ENCODE data around the gene CACNA2D4.

Gene CACNA2D4

DNA sequence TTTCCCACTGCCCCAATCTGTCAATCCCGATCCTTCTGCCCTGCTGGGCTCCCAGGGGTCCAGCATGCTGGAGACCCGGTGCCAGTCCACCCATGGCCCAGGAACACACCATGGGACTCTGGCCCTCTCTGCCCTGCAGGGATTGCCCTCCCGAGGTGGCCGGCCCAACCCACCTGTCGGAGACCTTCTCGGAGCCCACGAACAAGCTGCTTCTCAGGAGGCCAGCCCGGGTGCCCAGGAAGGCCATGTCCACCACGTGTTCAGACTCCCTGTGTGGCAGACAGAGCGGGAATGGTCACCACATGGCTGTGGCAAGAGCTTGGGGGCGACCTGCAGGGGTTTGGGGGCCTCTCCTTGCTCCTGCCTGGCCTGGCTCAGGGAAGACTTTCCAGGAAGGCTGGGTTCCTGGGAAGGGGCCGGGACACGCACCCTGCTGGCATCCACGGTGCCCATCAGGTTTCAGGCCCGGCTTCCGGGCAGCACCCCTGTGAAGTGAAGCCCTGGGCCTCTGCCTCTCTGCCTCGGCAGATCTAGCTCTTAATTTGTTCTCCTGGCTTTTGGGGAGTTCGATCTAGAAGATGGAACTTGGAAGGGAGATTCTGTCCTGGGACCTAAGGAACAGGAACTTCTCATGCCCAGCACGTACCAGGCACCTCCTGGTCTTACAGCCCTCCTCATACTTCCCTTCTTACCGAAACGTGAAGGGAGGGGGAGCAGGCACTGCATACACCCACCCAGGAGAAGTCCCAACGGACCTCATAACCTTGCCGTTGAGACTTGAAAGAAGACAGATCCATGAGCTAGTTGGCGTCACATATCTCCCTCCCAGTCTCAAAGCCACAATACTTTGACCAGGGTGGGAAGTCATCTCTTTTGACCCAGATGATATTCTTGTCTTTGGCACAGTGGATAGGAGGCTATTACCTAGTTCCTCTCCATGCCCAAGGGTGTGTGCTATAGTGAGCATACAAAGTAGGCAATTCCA, 71.7 kb downstream of the CACNA2D4 start:
- H3K27me3 ChIP-seq (ENCODE audit: control insufficient read depth in 2 of 2, insufficient read depth in 2 of 2, low read length in 2 of 2): peaks cover 2 to 7% of the 10 kb centered on the region in 2 donors

DNA sequence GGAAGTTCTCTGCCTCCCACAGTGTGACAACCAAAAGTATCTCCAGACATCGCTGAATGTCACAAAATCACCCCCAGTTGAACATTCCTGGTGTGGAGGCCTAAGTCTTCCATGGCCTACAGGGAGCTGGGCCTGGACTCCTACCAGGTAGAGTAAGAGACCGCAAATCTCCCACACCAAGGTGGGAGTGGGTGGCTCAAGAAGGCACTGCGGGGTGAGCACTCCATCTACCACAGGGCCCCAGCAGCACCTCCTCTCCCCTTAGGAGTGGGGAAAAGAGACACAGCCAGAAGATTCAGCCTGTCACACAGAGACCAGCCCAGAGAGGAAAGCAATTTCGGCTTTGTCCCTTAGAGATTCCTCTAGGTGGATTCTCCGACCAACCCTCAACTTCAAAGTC, 72.6 kb downstream of the CACNA2D4 start:
- H3K27ac ChIP-seq (ENCODE audit: low read depth in 2 of 2, low read length in 2 of 2): no peak overlapping the region
- H3K27me3 ChIP-seq (ENCODE audit: control insufficient read depth in 2 of 2, insufficient read depth in 2 of 2, low read length in 2 of 2): peaks cover 2 to 7% of the 10 kb centered on the region in 2 donors
- no peaks in the 10 kb centered on the region for H3K36me3 ChIP-seq (ENCODE audit: control insufficient read depth in 2 of 2, insufficient read depth in 2 of 2, low read length in 2 of 2)
- no peaks in the 10 kb centered on the region for H3K9me3 ChIP-seq (ENCODE audit: control insufficient read depth in 2 of 2, low read length in 2 of 2)
- no peak overlapping the region for H3K9ac ChIP-seq (ENCODE audit: low read depth in 1 of 2, low read length in 2 of 2)
- H3K4me3 ChIP-seq (ENCODE audit: low read length in 2 of 2): no peak overlapping the region
- H3K4me1 ChIP-seq (ENCODE audit: control insufficient read depth in 2 of 2, insufficient read depth in 2 of 2, low read length in 2 of 2): no peaks in the 10 kb centered on the region

More for the DNA sequence above, 71.7 kb downstream of the CACNA2D4 start:
- Histone ChIP-seq H3K4me1 (ENCODE audit: control insufficient read depth in 2 of 2, insufficient read depth in 2 of 2, low read length in 2 of 2) (no peaks in the 10 kb centered on the region), H3K9ac (ENCODE audit: low read depth in 1 of 2, low read length in 2 of 2) (no peak overlapping the region), H3K9me3 (ENCODE audit: control insufficient read depth in 2 of 2, low read length in 2 of 2) (no peaks in the 10 kb centered on the region), H3K27ac (ENCODE audit: low read depth in 2 of 2, low read length in 2 of 2) (no peak overlapping the region), H3K4me3 (ENCODE audit: low read length in 2 of 2) (no peak overlapping the region), H3K36me3 (ENCODE audit: control insufficient read depth in 2 of 2, insufficient read depth in 2 of 2, low read length in 2 of 2) (no peaks in the 10 kb centered on the region)

DNA sequence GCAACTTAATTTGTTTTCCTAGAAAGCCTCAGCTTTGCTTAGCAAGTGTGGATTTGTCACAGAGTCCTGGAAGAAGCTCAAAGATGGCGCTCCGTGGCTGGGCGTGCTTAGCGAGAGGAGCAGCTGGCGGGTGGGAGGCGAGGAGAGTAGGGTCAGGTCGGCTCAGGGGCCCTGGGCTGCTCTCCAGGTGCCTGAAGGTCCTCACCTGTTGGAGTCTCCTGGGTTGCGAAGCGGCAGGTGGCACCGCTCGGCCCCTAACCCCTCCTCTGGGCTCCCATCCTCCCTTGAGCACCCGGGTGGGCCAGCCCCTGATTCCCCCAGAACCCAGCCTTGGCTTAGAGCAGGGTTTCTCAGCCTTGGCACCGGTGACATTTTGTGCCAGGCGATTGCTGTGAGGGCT, 73.0 kb downstream of the CACNA2D4 start:
- H3K4me1 ChIP-seq (ENCODE audit: control insufficient read depth in 2 of 2, insufficient read depth in 2 of 2, low read length in 2 of 2): no peaks in the 10 kb centered on the region
- no peaks in the 10 kb centered on the region for H3K36me3 ChIP-seq (ENCODE audit: control insufficient read depth in 2 of 2, insufficient read depth in 2 of 2, low read length in 2 of 2)
- H3K27me3 ChIP-seq (ENCODE audit: control insufficient read depth in 2 of 2, insufficient read depth in 2 of 2, low read length in 2 of 2): peaks cover 2 to 7% of the 10 kb centered on the region in 2 donors
- no peaks in the 10 kb centered on the region for H3K9me3 ChIP-seq (ENCODE audit: control insufficient read depth in 2 of 2, low read length in 2 of 2)
- H3K9ac ChIP-seq (ENCODE audit: low read depth in 1 of 2, low read length in 2 of 2): no peak overlapping the region
- no peak overlapping the region for H3K27ac ChIP-seq (ENCODE audit: low read depth in 2 of 2, low read length in 2 of 2)
- H3K4me3 ChIP-seq (ENCODE audit: low read length in 2 of 2): no peak overlapping the region

DNA sequence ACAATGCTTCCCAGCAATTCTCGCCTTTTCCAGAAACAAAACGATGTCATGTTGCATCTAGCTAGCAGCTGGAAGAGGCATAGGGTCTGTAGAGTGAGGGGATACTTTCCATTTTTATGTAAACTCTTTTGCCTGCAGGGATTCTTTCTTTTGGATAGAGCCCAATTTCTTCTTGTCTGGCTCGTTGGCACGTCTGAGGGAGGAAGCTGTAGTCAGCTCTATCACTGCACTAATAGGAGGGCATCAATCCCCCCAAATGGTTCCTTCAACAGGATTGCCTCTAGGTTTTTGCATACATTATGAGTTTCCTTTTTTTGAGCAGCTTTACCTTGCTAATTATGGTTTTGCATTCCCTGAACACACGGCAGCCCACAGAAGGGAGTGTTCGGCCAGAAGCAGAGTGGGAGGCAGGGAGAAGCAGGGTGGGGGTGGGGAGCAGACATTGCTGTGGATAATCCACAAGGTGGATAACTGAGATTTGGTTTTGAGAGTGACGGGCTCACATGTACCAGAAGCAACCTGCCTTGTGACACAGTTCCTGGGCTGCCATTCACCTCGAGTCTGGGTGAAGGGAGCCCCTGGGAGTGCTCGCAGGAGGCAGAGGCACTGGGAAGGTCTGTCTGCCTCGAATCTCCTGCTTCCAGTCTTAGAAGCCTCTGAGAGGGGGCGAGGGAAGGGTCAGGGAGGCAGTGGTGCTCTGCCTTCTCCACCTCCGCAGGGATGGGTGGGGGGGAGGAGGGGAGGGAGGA, 73.6 kb downstream of the CACNA2D4 start:
- Histone ChIP-seq H3K4me1 (ENCODE audit: control insufficient read depth in 2 of 2, insufficient read depth in 2 of 2, low read length in 2 of 2) (no peaks in the 10 kb centered on the region), H3K36me3 (ENCODE audit: control insufficient read depth in 2 of 2, insufficient read depth in 2 of 2, low read length in 2 of 2) (no peaks in the 10 kb centered on the region), H3K9me3 (ENCODE audit: control insufficient read depth in 2 of 2, low read length in 2 of 2) (no peaks in the 10 kb centered on the region), H3K9ac (ENCODE audit: low read depth in 1 of 2, low read length in 2 of 2) (no peak overlapping the region), H3K4me3 (ENCODE audit: low read length in 2 of 2) (no peak overlapping the region), H3K27me3 (ENCODE audit: control insufficient read depth in 2 of 2, insufficient read depth in 2 of 2, low read length in 2 of 2) (peaks cover 2 to 7% of the 10 kb centered on the region in 2 donors), H3K27ac (ENCODE audit: low read depth in 2 of 2, low read length in 2 of 2) (no peak overlapping the region)

DNA sequence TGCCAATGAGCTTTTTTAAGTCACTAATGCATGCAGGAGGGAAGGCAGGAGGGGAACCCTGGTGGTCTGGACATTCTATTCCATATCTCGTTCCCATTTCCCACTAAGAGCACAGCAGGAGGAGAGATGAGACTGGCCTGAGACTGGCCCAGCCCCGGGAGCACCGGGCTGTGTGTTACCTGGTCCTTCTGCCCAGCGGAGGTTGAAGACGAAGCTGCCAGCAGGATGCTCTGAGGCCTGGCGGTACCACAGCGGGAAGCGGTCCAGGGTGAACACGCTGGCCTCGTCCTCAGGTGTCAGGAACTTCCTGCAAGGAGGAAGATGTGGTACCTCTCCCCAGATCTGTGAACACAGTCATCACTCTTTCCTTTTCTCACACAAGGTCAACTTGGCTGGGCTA, 74.2 kb downstream of the CACNA2D4 start:
- peaks cover 2 to 7% of the 10 kb centered on the region in 2 donors for H3K27me3 ChIP-seq (ENCODE audit: control insufficient read depth in 2 of 2, insufficient read depth in 2 of 2, low read length in 2 of 2)
- H3K27ac ChIP-seq (ENCODE audit: low read depth in 2 of 2, low read length in 2 of 2): no peak overlapping the region
- H3K36me3 ChIP-seq (ENCODE audit: control insufficient read depth in 2 of 2, insufficient read depth in 2 of 2, low read length in 2 of 2): no peaks in the 10 kb centered on the region
- no peaks in the 10 kb centered on the region for H3K9me3 ChIP-seq (ENCODE audit: control insufficient read depth in 2 of 2, low read length in 2 of 2)
- H3K4me1 ChIP-seq (ENCODE audit: control insufficient read depth in 2 of 2, insufficient read depth in 2 of 2, low read length in 2 of 2): no peaks in the 10 kb centered on the region
- H3K4me3 ChIP-seq (ENCODE audit: low read length in 2 of 2): no peak overlapping the region
- H3K9ac ChIP-seq (ENCODE audit: low read depth in 1 of 2, low read length in 2 of 2): no peak overlapping the region

DNA sequence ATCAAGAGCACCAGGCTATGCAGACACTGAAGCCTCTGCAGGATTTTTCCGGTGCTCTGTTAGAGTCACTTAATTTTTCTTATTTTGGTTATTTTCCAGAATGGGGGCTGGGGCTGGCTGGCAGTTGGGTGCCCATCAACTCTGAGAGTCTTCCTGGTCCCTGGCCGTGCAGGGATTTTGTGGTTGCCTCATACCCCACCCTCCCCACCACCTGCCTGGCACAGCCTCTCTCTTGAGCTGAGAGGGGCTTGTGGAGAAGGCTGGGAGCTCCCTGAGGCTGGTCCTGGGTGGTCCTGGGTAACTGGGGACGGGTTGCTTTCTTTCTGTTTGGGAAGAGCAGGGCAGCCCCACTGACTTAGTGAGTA, 74.8 kb downstream of the CACNA2D4 start:
- no peak overlapping the region for H3K27ac ChIP-seq (ENCODE audit: low read depth in 2 of 2, low read length in 2 of 2)
- no peaks in the 10 kb centered on the region for H3K36me3 ChIP-seq (ENCODE audit: control insufficient read depth in 2 of 2, insufficient read depth in 2 of 2, low read length in 2 of 2)
- H3K4me1 ChIP-seq (ENCODE audit: control insufficient read depth in 2 of 2, insufficient read depth in 2 of 2, low read length in 2 of 2): no peaks in the 10 kb centered on the region
- no peak overlapping the region for H3K4me3 ChIP-seq (ENCODE audit: low read length in 2 of 2)
- peaks cover 2 to 7% of the 10 kb centered on the region in 2 donors for H3K27me3 ChIP-seq (ENCODE audit: control insufficient read depth in 2 of 2, insufficient read depth in 2 of 2, low read length in 2 of 2)
- no peak overlapping the region for H3K9ac ChIP-seq (ENCODE audit: low read depth in 1 of 2, low read length in 2 of 2)
- H3K9me3 ChIP-seq (ENCODE audit: control insufficient read depth in 2 of 2, low read length in 2 of 2): no peaks in the 10 kb centered on the region

DNA sequence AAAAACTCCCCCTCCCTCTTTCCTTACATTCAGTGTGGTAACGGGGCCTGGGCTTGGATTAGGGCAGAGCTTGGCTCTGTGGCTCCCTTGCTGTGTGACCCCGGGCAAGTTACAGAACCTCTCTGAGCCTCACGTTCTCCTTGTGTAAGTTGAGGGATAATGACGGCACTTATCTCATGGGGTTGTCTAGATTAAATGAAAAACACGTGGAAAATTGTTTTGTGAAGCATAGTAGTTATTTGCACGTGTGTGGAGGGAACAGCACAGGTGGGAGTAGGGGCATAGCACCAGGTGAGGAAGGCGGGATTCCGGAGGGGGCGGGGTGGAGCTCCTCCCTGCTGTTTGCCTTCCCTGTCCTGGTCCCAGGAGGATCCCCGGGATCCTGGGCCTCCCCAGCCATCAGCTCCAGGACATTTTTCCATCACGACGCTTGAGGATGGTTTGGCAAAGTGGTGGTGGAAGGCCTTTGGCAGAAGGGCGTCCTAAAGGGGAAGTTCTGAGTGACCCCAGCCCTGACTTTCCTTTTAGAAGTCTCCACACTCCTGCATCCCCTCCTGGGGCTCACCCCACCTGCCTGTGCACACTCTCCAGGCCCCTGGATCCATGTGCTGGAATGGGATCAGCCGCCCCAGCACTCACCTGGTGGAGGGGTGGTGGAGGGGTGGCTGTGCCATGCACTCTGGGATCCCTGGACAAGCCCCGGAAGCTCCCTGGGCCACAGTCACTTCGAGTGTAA, 75.4 kb downstream of the CACNA2D4 start:
- Histone ChIP-seq H3K9ac (ENCODE audit: low read depth in 1 of 2, low read length in 2 of 2) (no peak overlapping the region), H3K27ac (ENCODE audit: low read depth in 2 of 2, low read length in 2 of 2) (no peak overlapping the region), H3K9me3 (ENCODE audit: control insufficient read depth in 2 of 2, low read length in 2 of 2) (no peaks in the 10 kb centered on the region), H3K4me1 (ENCODE audit: control insufficient read depth in 2 of 2, insufficient read depth in 2 of 2, low read length in 2 of 2) (no peaks in the 10 kb centered on the region), H3K36me3 (ENCODE audit: control insufficient read depth in 2 of 2, insufficient read depth in 2 of 2, low read length in 2 of 2) (no peaks in the 10 kb centered on the region), H3K4me3 (ENCODE audit: low read length in 2 of 2) (no peak overlapping the region), H3K27me3 (ENCODE audit: control insufficient read depth in 2 of 2, insufficient read depth in 2 of 2, low read length in 2 of 2) (peaks cover 2 to 7% of the 10 kb centered on the region in 2 donors)

DNA sequence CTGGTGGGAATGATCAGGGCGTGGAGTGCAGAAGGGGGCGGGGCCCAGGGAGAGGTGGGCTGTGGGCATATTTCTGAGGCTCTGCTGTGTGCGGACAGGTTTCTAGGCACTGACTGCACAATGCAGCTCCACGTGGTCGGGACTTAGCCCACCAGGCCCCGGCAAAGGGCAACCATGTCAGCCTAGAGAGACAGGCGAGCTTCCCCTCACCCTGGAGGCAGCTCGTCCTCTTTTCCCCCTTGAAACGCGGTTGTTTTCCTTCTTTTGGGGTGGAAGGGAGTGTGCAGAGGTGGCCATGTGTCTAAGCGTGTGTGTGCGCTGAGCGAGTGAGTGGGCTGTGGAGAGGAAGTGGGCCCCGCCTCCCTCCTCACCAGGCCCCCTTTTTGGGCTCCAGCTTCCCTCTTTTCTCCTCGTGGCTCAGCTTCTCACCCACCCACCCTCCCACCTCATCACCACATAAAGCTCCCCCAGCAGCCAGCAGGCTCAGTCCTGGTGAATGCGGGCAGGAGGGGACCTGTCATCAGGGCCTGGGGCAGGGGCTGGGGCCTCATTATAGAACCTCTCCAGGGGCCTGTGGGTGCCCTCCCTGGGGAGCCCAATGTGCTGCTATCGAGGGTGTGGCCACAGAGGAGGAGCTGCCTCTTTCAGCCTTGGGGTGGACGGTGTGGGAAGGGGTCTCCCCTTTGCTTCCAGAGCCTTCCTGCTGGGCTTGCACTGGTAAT, 76.1 kb downstream of the CACNA2D4 start:
- no peaks in the 10 kb centered on the region for H3K9me3 ChIP-seq (ENCODE audit: control insufficient read depth in 2 of 2, low read length in 2 of 2)
- H3K36me3 ChIP-seq (ENCODE audit: control insufficient read depth in 2 of 2, insufficient read depth in 2 of 2, low read length in 2 of 2): no peaks in the 10 kb centered on the region
- H3K27me3 ChIP-seq (ENCODE audit: control insufficient read depth in 2 of 2, insufficient read depth in 2 of 2, low read length in 2 of 2): peaks cover 2 to 7% of the 10 kb centered on the region in 2 donors
- H3K4me1 ChIP-seq (ENCODE audit: control insufficient read depth in 2 of 2, insufficient read depth in 2 of 2, low read length in 2 of 2): no peaks in the 10 kb centered on the region
- no peak overlapping the region for H3K4me3 ChIP-seq (ENCODE audit: low read length in 2 of 2)
- no peak overlapping the region for H3K27ac ChIP-seq (ENCODE audit: low read depth in 2 of 2, low read length in 2 of 2)
- no peak overlapping the region for H3K9ac ChIP-seq (ENCODE audit: low read depth in 1 of 2, low read length in 2 of 2)

DNA sequence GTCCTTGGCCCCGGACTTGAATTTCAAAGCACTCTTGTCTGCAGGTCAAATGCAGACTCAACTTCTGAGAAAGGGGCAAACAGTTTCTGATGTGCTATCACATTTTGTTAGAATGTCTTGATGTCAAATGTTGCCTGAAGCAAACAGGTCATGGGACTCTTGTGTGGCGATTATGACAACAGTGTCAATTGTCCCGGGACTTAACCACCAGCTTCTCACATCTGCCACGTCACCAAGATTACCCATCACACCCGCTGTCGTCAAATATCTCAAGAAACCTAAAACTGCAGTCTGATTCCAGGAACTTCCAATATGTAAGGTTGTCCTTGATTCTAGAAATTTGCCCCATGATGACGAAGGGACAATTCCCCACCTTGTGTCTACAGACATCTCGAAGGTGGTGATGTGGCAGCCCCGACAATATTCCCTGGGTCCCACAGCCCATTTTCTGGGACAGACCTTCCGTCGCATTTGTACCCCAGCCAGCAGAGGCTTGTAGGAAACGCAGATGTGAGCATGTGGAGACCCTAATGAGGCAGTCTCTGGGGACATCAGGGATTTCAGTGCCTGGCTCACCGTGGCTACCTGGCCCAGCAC, 76.8 kb downstream of the CACNA2D4 start:
- Histone ChIP-seq H3K27ac (ENCODE audit: low read depth in 2 of 2, low read length in 2 of 2) (no peak overlapping the region), H3K27me3 (ENCODE audit: control insufficient read depth in 2 of 2, insufficient read depth in 2 of 2, low read length in 2 of 2) (peaks cover 0 to 7% of the 10 kb centered on the region in 2 donors), H3K4me3 (ENCODE audit: low read length in 2 of 2) (no peak overlapping the region), H3K9me3 (ENCODE audit: control insufficient read depth in 2 of 2, low read length in 2 of 2) (no peaks in the 10 kb centered on the region), H3K9ac (ENCODE audit: low read depth in 1 of 2, low read length in 2 of 2) (no peak overlapping the region), H3K4me1 (ENCODE audit: control insufficient read depth in 2 of 2, insufficient read depth in 2 of 2, low read length in 2 of 2) (no peaks in the 10 kb centered on the region), H3K36me3 (ENCODE audit: control insufficient read depth in 2 of 2, insufficient read depth in 2 of 2, low read length in 2 of 2) (no peaks in the 10 kb centered on the region)

All from mucosa of rectum (tissue), 2 donors.